Measurements from ENCODE around the gene SPTLC1.

- TF ChIP-seq PAX5 (IDR thresholded peaks at IDR 0.05; ENCODE audit: borderline replicate concordance, low read depth, low read length), result no peak
- no peak for TF ChIP-seq POLR2A (IDR thresholded peaks at IDR 0.05; ENCODE audit: low read depth, low read length)
- TF ChIP-seq ETV6 (conservative IDR thresholded peaks at IDR 0.05 in 1 of 2, IDR thresholded peaks at IDR 0.05 in 1 of 2; ENCODE audit: borderline replicate concordance in 1 of 2, low read depth in 1 of 2), result no peak
- no peak for TF ChIP-seq CTCF (IDR thresholded peaks at IDR 0.05 in 2 of 3, conservative IDR thresholded peaks at IDR 0.05 in 1 of 3; ENCODE audit: control insufficient read depth in 2 of 3, extremely low read depth in 1 of 3, insufficient read depth in 1 of 3, low read depth in 3 of 3, low read length in 3 of 3)
- TF ChIP-seq NR2C2 (IDR thresholded peaks at IDR 0.05; ENCODE audit: borderline replicate concordance, control insufficient read depth, insufficient read length, low read depth), result no peak
- no peak for TF ChIP-seq BHLHE40 (IDR thresholded peaks at IDR 0.05; ENCODE audit: borderline replicate concordance in 1 of 2, low read depth in 2 of 2, low read length in 1 of 2)
- no peak for TF ChIP-seq GABPA (IDR thresholded peaks at IDR 0.05; ENCODE audit: low read depth)
- no peak for TF ChIP-seq STAT1 (conservative IDR thresholded peaks at IDR 0.05)
- no peak for TF ChIP-seq REST (IDR thresholded peaks at IDR 0.05; ENCODE audit: low read depth, low read length)
- TF ChIP-seq TCF3 (IDR thresholded peaks at IDR 0.05; ENCODE audit: borderline replicate concordance, insufficient read depth, low read depth, low read length), result no peak
- TF ChIP-seq RAD21 (IDR thresholded peaks at IDR 0.05; ENCODE audit: insufficient read depth, low read depth, low read length), result no peak
These were observed 49.3 kb upstream of the SPTLC1 start for GRCh38 chr9:92164490-92164889.

Data from GM12878 (cell line).